Body of pancreas (tissue), 4 donors: ENCODE measurements around the gene IQGAP2. TPM values are rescaled to one million over a fixed set of nuclear protein-coding genes. Genes with fewer than 3 reads are reported as not detected.

ENCODE experiments used
- ATAC-seq: fragments of 150-250 bp; one replicate; pipeline ENCODE4 v1.9.1; 2016
- DNase-seq, 4 donors: peaks; one replicate each; pipeline ENCODE4 v3.0.0-alpha.2; 2019
- H3K27ac ChIP-seq, 4 donors: fragments of 200-600 bp; sonication (generic); 1 replicate in 3 of 4; 2 replicates in 1 of 4; pipeline versions ENCODE4 v1.5.1 to v1.6.1; 2016 to 2019; ENCODE audit warnings: mild to moderate bottlenecking in 1 of 4, mixed read lengths in 1 of 4, moderate library complexity in 1 of 4
- H3K27me3 ChIP-seq, 2 donors: fragments of 200-600 bp; sonication (generic); one replicate each; pipeline ENCODE4 v1.6.0; 2016; ENCODE audit warnings: mild to moderate bottlenecking in 1 of 2
- H3K36me3 ChIP-seq, 2 donors: fragments of 200-600 bp; sonication (generic); replicated peaks in 1 of 2; 2 replicates each; pipeline ENCODE4 v1.5.1; 2016; ENCODE audit warnings: low read depth in 2 of 2; ENCODE audit not compliant: insufficient read depth in 1 of 2
- H3K4me1 ChIP-seq: fragments of 200-600 bp; sonication (generic); one replicate; pipeline ENCODE4 v1.6.0; 2016
- H3K4me3 ChIP-seq, 2 donors: fragments of 200-600 bp; sonication (generic); 1 replicate in 1 of 2; 2 replicates in 1 of 2; pipeline ENCODE4 v1.5.1; 2016 to 2019
- H3K9me3 ChIP-seq, 3 donors: fragments of 200-600 bp; sonication (generic); 1 replicate in 2 of 3; 2 replicates in 1 of 3; pipeline ENCODE4 v1.5.1; 2016
- POLR2A ChIP-seq, 3 donors: fragments of 450-650 bp; IDR thresholded peaks; one replicate each; pipeline ENCODE4 v1.6.1; 2016; ENCODE audit warnings: antibody characterized with exemption in 3 of 3, mild to moderate bottlenecking in 2 of 3
- WGBS, 2 donors: methylation state at CpG; one replicate each; pipeline ENCODE4 v1.1.5; 2017; 5-methylcytosine and 5-hydroxymethylcytosine counted together
- intact Hi-C: fragments of 100-400 bp; cut with DNase I; formaldehyde crosslinking; loops from one replicate; pipeline ENCODE4 v1.15.1; 2023
- total RNA-seq, 2 donors: library from RNA; depleted of rRNA; stranded (reverse); fragments of >200 nt; gene quantifications; one replicate each; pipeline ENCODE4 v1.1.0, GENCODE V29; 2016
- TF ChIP-seq, protein P1 (sequence below), 7 experiments: fragments of 450-650 bp in 4 of 7; fragments of 200-600 bp in 3 of 7; sonication (generic) in 3 of 7; IDR thresholded peaks; one replicate each; pipeline ENCODE4 v1.5.1; 2016 to 2019; ENCODE audit warnings: antibody characterized with exemption in 7 of 7

IQGAP2 gene
- total RNA-seq, 2 donors from 2014 or later = 41.2 to 49.5 TPM

DNA sequence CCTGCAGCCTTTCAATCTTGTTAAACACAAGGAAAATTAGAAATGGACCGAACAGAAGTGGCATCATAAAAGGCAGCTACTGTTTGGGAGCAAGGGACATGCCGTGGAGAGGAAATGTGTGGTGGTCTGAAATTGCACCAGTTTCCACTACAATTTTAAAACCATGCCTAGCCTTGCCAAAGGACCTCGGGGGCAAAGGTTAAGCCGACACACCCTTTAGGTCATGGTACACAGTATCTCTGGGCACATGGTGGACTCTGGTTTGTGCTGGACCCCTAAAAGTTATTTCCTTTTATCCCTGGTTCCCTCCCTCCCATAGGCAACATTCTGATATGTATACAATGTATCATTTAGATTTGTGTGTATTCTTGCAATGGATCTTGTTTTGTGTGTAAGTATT is 142.1 kb downstream of the IQGAP2 start:
- H3K36me3 ChIP-seq = no peaks in the 10 kb centered on the region
- TF ChIP-seq, protein P1, sequence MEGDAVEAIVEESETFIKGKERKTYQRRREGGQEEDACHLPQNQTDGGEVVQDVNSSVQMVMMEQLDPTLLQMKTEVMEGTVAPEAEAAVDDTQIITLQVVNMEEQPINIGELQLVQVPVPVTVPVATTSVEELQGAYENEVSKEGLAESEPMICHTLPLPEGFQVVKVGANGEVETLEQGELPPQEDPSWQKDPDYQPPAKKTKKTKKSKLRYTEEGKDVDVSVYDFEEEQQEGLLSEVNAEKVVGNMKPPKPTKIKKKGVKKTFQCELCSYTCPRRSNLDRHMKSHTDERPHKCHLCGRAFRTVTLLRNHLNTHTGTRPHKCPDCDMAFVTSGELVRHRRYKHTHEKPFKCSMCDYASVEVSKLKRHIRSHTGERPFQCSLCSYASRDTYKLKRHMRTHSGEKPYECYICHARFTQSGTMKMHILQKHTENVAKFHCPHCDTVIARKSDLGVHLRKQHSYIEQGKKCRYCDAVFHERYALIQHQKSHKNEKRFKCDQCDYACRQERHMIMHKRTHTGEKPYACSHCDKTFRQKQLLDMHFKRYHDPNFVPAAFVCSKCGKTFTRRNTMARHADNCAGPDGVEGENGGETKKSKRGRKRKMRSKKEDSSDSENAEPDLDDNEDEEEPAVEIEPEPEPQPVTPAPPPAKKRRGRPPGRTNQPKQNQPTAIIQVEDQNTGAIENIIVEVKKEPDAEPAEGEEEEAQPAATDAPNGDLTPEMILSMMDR (IDR thresholded peaks at IDR 0.05) = no peak
- no peak for TF ChIP-seq POLR2A (IDR thresholded peaks at IDR 0.05)

DNA sequence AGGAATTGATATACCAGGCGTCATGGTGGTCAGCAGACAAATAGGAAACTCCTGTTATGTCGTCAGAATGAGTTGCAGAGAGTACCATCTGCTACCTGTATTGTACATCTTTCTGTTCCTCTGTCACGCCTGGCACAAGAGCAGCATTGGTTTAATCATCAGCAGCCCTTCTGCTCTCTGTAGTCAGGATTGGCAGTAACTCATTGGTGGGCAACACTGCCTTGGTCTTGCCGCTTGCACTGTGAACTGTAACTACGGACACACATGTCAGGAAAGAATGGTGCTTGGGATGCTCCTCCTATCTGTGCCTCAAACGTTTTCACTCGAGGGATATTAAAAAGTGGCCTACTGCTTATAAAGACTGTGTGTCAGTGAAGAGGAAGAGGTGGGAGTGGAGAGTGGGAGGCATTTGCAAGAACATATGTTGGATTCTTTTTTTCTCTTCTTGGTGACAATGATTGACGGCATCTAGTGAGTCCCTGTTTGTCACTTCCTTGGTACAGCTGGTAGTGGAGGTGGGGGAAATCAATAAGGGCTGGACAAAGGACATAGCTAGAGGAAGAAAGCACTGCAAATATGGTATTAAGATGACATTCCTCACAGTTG is 143.5 kb downstream of the IQGAP2 start:
- no peak for TF ChIP-seq POLR2A (IDR thresholded peaks at IDR 0.05)
- TF ChIP-seq, protein P1 (IDR thresholded peaks at IDR 0.05) = no peak
- WGBS, 2 donors = 64 to 73% methylated on average over 8 of the region's 8 CpGs
- no peaks in the 10 kb centered on the region for H3K36me3 ChIP-seq
- no peaks in the 10 kb centered on the region for H3K27me3 ChIP-seq
- H3K4me3 ChIP-seq = no peak overlapping the region
- ATAC-seq = no peak
- H3K9me3 ChIP-seq = no peaks in the 10 kb centered on the region
- H3K27ac ChIP-seq = peak overlapping the region; percentile 44 to 83 (median 76)
- no peak for DNase-seq
- intact Hi-C loops = loop anchor here (10.0 kb wide), 1 partner anchor 132 kb away; no protein-coding TSS in a partner anchor
- H3K4me1 ChIP-seq = peaks cover 65% of the 10 kb centered on the region

More for the DNA sequence above, 142.1 kb downstream of the IQGAP2 start:
- intact Hi-C loops = loop anchor here (10.0 kb wide), 1 partner anchor 130 kb away; no protein-coding TSS in a partner anchor
- no peak for DNase-seq
- Histone ChIP-seq H3K4me3 (no peak overlapping the region), H3K27ac (no peak overlapping the region), H3K27me3 (no peaks in the 10 kb centered on the region), H3K9me3 (no peaks in the 10 kb centered on the region), H3K4me1 (peaks cover 66% of the 10 kb centered on the region)
- WGBS, 2 donors = 65 to 68% methylated on average over 4 of the region's 4 CpGs
- no peak for ATAC-seq

DNA sequence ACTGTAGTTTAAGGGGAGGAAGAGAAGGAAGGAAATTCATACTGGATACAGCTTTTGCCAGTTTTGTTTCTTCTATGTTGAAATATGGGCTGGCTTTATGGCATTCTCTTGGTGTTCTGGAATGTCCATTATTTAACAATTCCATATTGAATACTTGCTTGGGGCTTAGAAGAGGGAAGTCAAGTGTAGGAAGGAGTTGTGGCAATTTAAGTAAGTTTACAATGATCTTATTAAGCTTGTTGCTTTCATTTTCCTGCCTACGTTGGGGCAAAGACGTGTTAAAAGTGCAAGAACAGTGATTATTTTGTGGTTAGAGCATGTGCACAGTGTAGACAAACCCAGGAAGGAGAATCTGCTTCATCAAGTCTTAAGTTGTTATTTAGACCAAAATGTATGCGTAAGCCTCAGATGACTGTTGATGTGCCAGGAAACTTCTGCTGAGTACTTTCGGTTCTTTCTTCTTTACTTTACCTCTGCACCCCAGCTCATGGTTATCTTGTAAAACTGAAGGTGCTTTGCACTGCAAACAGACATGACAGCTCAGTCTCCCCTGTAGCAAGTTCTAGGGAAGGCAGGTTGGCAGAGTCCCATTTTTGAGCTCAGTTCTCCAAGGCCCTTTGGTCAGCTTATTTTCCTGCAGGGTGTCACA is 144.3 kb downstream of the IQGAP2 start:
- WGBS, 2 donors = 14% methylated on average over 4 of the region's 4 CpGs
- Histone ChIP-seq H3K27me3 (no peaks in the 10 kb centered on the region), H3K4me1 (peaks cover 57% of the 10 kb centered on the region), H3K9me3 (no peaks in the 10 kb centered on the region), H3K36me3 (no peaks in the 10 kb centered on the region), H3K4me3 (no peak overlapping the region), H3K27ac (peak overlapping the region; percentile 44 to 83 (median 76))
- peak; percentile 28 for ATAC-seq
- peak; percentile 26 to 49 (median 42) for DNase-seq
- intact Hi-C loops = loop anchor here (10.0 kb wide), 1 partner anchor 133 kb away; no protein-coding TSS in a partner anchor
- TF ChIP-seq POLR2A (IDR thresholded peaks at IDR 0.05) = peak in 1 of 3 donors; percentile 30
- TF ChIP-seq, protein P1 (IDR thresholded peaks at IDR 0.05) = peak in 1 of 7 experiments; percentile 11

DNA sequence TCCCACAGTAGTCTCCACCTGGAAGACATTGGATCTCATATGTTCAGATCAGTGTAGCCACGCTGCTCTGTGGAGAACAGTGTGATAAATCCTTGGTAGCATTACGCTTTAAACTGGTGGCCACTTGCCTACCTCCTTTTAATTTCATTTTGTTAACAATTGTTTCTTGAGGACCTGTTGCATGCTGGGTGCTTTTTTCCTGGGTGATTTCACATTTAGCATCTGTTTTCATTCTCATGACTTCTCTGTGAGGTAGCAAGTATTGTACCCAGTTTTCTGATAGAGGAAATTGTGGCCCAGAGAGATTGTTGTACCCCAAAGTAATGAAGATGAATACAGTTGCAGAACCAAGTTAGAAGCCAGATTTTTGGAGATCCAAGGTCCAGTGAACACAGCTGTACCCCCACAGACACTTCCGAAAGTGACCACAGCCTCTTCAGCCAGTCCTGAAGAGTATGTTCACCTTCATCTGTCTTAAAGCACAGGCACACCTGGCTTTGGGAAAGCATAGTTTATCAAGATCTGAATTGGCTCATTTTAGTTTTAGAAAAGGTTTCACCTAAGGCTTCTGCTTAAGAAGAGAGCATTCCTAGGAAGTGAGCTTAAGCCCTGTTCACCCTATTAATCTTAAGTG is 144.9 kb downstream of the IQGAP2 start:
- DNase-seq = no peak
- peaks cover 52% of the 10 kb centered on the region for H3K4me1 ChIP-seq
- WGBS, 2 donors = 39 to 70% methylated on average over 3 of the region's 3 CpGs
- no peaks in the 10 kb centered on the region for H3K36me3 ChIP-seq
- intact Hi-C loops = loop anchor here (10.0 kb wide), 1 partner anchor 133 kb away; no protein-coding TSS in a partner anchor
- peak overlapping the region; percentile 44 to 83 (median 76) for H3K27ac ChIP-seq
- no peak for TF ChIP-seq POLR2A (IDR thresholded peaks at IDR 0.05)
- TF ChIP-seq, protein P1 (IDR thresholded peaks at IDR 0.05) = no peak
- H3K9me3 ChIP-seq = no peaks in the 10 kb centered on the region
- H3K27me3 ChIP-seq = no peaks in the 10 kb centered on the region
- no peak overlapping the region for H3K4me3 ChIP-seq
- peak; percentile 8 for ATAC-seq
